HL-60 (cell line): Measurements from ENCODE around the gene STX8.

ENCODE experiments used
- GABPA ChIP-seq: IDR thresholded peaks from 2 replicates; pipeline ENCODE4 v1.6.1; 2012; ENCODE audit warnings: low read depth
- POLR2AphosphoS5 ChIP-seq: IDR thresholded peaks from 2 replicates; pipeline ENCODE4 v1.6.1; 2012; ENCODE audit warnings: low read depth
- SPI1 ChIP-seq: IDR thresholded peaks from 2 replicates; pipeline ENCODE4 v1.6.1; 2012; ENCODE audit warnings: low read depth, mild to moderate bottlenecking, borderline replicate concordance
- TF ChIP-seq, protein P1 (sequence below): IDR thresholded peaks from one replicate; pipeline ENCODE4 v1.5.1; 2011; ENCODE audit warnings: low read length, control low read depth, inconsistent platforms; ENCODE audit not compliant: insufficient read depth
- TF ChIP-seq, protein P2 (sequence below): IDR thresholded peaks from 2 replicates; pipeline ENCODE4 v1.6.1; 2012; ENCODE audit warnings: low read depth; ENCODE audit not compliant: insufficient replicate concordance

DNA sequence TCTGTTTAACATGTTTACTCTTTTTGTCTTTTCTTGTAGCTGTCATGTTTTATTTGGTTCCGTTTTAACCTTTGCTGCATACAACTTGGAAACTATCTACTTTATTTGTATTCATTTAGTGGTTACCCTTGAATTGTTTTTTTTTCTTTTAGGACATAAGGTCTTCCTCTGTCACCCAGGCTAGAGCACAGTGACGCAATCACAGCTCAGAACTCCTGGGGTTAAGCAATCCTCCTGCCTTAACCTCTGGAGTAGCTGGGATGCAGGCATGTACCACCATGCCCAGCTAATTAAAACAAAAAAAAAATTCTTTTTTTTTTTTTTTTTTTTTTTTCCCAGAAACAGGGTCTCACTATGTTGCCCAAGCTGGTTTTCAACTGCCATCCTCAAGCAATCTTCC is 39.9 kb upstream of the STX8 start:
- TF ChIP-seq, protein P1, sequence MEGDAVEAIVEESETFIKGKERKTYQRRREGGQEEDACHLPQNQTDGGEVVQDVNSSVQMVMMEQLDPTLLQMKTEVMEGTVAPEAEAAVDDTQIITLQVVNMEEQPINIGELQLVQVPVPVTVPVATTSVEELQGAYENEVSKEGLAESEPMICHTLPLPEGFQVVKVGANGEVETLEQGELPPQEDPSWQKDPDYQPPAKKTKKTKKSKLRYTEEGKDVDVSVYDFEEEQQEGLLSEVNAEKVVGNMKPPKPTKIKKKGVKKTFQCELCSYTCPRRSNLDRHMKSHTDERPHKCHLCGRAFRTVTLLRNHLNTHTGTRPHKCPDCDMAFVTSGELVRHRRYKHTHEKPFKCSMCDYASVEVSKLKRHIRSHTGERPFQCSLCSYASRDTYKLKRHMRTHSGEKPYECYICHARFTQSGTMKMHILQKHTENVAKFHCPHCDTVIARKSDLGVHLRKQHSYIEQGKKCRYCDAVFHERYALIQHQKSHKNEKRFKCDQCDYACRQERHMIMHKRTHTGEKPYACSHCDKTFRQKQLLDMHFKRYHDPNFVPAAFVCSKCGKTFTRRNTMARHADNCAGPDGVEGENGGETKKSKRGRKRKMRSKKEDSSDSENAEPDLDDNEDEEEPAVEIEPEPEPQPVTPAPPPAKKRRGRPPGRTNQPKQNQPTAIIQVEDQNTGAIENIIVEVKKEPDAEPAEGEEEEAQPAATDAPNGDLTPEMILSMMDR, result no peak
- TF ChIP-seq POLR2AphosphoS5 (no peak), GABPA (no peak), SPI1 (no peak)
- TF ChIP-seq, protein P2, sequence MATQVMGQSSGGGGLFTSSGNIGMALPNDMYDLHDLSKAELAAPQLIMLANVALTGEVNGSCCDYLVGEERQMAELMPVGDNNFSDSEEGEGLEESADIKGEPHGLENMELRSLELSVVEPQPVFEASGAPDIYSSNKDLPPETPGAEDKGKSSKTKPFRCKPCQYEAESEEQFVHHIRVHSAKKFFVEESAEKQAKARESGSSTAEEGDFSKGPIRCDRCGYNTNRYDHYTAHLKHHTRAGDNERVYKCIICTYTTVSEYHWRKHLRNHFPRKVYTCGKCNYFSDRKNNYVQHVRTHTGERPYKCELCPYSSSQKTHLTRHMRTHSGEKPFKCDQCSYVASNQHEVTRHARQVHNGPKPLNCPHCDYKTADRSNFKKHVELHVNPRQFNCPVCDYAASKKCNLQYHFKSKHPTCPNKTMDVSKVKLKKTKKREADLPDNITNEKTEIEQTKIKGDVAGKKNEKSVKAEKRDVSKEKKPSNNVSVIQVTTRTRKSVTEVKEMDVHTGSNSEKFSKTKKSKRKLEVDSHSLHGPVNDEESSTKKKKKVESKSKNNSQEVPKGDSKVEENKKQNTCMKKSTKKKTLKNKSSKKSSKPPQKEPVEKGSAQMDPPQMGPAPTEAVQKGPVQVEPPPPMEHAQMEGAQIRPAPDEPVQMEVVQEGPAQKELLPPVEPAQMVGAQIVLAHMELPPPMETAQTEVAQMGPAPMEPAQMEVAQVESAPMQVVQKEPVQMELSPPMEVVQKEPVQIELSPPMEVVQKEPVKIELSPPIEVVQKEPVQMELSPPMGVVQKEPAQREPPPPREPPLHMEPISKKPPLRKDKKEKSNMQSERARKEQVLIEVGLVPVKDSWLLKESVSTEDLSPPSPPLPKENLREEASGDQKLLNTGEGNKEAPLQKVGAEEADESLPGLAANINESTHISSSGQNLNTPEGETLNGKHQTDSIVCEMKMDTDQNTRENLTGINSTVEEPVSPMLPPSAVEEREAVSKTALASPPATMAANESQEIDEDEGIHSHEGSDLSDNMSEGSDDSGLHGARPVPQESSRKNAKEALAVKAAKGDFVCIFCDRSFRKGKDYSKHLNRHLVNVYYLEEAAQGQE, result no peak
